Stimulated activated CD8-positive, alpha-beta memory T cell treated with anti-CD3 and anti-CD28 coated beads, Interleukin-2, amount 100 ng/mL, for 48 hours (primary cell): Measurements from ENCODE around the gene ABCC4.
"Not testable (repeated sequence)": the region's sequence is repeated elsewhere in the genome, so short reads cannot be mapped to it uniquely, and the experiment has no call there.

Experiments used
- DNase-seq, 2 donors: peaks; one replicate each; pipeline ENCODE4 v3.0.0-alpha.2; 2020; ENCODE audit warnings: low read depth in 2 of 2

Gene ABCC4

DNA sequence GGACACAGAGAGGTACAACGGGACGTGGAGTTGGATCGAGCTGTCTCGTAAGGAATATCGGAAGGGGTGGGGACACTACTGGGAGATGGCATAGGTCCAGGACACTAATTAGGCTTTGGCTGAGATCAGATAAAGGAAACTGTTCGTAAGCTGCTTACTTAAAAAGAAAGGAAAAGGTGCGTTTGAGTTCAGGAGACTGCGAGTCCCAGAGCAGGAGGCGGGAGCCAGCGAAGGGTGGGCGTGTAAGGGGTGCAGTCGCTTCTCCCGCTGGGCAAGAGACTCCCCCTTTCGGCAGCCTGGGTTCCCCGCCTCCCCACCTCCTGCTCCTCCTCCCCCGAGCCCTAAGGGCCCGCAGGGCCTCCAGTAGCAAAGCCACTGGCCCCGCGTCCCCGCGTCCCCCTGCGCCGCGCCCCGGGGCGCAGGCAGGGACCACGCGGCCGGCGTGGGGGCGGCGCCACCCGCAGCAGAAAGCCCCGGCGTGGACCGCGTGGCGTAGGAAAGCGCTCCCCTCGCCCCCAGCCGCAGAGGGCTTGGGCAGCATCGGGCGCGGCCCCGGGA, 547 bp downstream of the ABCC4 start:
- DNase-seq: peak; percentile 34 to 36

DNA sequence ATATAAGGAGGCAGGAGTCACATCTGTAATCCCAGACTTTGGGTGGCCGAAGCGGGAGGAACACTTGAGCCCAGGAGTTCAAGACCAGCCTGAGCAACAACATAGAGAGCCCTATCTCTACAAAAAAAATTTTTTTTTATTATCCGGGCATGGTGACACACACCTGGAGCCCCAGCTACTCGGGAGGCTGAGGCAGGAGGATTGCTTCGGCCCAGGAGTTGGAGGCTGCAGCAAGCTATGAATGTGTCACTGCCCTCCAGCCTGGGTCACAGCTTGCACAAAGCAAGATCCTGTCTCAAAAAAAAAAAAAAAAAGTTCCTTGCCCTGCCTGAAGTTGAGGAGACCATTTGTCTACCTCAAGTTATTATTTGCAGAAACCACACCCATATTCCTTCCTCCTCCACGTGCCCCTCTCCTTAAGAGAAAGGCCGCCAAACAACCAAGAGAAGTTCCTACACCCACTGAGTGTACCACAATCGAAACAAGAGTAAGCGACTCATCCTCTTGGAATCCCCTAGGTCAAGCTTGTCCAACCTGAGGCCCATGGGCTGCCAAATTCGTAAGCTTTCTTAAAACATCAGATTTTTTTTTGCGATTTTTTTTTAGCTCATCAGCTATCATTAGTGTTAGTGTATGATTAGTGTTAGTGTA, 2.2 kb downstream of the ABCC4 start:
- DNase-seq: no peak

DNA sequence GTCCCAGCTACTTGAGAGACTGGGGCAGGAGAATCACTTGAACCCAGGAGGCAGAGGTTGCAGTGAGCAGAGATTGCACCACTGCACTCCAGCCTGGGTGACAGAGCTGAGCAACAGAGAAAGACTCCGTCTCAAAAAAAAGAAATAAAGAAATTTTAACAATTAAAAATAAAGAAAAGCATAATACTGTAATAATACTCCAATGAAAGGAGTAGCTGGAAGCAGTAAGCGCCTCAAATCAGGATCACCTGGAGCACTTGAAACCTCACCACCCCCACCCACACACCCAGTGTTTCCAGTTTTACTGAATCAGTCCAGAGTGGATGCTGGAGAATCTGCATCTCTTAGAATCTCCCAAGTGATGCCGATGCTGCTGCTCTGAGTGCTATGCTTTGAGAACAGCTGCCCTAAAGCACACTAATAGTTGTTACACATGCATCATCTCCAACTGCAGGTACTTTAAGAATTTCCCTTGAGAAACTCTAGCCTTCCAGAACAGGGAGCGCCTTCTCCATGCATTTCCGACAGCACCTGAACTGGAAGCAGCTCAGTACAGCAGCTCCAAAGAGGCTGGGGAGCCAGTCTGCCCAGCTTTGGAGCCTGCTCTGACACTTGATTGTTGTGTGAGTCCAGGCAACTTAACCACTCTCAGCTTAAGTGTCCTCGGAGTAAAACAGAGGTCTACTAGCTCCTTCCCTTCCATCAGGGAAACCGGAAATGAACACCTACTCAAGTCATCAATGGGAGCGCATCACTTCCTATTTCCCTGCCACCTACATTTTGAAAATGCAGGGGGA, 2.9 kb downstream of the ABCC4 start:
- DNase-seq: no peak

DNA sequence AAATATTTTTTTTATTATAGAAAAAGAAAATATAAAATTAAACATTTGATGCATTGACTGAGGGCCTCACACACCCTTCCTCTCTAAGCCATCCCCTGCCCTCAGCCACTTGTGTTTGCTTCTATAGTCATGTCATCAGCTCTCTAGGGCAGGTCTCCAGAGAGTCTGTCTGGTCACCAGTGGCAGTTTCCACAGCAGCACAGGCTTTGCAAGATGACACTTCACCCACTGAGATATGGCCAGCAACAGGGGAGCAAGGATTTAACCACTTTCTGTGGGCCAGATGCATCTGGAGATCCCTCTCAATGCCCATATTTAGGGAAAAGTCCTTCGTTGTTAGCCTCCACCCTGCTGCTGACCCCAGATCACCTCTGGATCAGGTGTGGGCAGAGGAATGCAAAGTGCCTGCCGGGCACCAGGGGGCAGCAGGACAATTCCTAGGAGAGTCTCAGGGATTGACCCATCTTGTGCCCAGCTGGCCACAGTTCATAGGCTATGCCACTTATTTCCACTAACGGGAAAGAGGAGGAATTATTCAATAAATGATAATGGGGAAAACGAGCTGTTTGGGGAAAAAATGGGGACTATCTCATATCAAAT, 4.8 kb downstream of the ABCC4 start:
- no peak for DNase-seq

DNA sequence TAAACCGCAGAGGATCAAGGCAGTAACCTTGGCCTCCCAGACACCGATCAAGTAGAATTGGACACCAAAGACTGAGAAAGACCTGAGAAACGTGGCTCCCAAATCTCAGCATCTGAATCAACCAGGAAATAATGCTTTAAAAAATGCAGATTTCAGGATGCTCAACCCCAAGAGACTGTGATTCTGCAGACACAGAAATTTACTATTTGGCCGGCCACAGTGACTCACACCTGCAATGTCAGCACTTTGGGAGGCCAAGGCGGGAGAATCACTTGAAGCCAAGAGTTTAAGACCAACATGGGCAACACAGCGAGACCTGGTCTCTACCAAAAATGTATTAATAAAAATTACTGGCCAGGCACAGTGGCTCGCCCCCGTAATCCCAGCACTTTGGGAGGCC, 6.2 kb downstream of the ABCC4 start:
- no peak for DNase-seq

DNA sequence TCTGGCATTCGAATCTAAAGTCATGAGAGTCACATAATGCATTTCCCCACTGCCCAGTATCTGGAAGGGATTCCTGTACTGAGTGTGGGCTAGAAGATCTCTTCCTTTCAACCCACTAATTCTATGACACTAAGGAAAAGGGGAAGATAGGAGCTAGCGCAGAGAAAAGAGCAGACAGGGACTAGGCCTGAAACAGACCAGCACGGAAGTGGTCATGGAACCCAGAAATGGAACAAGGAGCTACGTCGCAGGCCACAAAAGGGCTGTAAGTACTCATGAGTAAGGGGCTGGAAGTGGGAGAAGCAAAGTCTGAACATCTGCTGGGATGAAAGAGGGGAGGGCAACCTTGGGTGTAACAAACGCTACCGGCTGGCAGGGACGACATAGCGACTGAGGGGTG, 8.6 kb downstream of the ABCC4 start:
- no peak for DNase-seq

DNA sequence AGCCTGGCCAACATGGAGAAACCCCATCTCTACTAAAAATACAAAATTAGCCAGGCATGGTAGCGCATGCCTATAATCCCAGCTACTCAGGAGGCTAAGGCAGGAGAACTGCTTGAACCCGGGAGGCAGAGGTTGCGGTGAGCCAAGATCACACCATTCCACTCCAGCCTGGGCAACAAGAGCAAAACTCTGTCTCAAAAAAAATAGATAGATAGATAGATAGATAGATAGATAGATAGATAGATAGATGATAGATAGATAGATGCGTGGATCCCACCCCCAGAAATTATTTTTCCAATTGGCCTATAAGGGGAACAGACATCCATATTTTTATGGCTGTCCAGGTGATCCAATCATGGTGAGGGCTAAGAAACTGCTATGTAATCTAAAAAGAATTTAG, 11.3 kb downstream of the ABCC4 start:
- DNase-seq: not testable (repeated sequence)

DNA sequence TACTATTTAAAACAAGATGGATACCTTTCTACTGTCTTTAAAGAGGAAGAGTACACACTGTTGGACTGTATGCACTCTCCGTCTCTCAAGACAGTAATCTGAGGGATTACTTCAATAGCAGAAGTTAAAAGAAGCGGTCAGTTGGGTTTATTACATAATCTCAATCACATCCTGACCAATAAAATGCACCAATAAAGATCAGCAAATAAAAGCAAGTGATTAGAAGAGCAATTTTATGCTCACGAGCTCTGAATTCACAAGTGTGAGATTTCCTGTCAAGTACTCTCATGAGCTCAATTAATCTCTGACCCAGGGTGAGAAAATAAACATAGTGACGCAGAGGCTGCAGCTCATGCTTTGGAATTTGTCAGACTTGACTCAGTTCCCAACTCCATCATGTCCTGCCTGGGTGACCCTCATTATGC, 12.2 kb downstream of the ABCC4 start:
- no peak for DNase-seq

DNA sequence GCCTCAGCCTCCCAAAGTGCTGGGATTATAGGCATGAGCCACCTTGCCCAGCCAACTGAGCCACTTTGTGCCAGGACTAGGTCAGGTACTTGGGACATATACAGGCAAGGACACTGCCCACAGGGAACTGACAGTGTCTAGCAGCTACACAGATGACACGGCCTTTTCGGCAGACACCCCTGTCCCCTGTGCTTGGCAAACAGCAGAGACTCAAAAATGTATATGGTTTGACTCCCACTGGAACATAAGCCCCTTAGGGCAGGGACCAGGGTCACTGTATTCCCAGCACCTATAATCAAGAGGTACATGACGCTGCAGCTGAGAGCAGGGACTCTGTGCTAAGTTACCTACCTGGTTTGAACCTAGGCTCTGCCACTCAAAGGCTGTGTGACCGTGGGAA, 16.8 kb downstream of the ABCC4 start:
- DNase-seq: no peak

DNA sequence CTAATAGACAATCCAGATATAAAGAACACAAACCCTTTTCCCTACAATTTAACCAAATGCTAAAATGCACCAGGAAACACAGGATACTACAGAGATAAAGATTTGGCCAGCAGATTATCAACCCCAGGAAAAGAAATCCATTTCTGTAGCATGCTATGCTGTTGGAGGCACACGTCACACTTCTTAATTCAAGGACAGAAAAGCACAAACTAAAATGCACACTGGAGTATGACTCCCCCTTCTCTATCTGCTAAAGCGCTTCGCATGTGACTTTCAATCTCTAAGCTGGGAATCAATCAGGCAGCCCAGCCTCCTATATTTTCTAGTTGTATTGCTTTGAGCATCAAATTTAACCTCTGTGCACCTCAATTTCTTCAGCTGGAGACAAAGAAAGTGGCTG, 22.2 kb downstream of the ABCC4 start:
- no peak for DNase-seq

DNA sequence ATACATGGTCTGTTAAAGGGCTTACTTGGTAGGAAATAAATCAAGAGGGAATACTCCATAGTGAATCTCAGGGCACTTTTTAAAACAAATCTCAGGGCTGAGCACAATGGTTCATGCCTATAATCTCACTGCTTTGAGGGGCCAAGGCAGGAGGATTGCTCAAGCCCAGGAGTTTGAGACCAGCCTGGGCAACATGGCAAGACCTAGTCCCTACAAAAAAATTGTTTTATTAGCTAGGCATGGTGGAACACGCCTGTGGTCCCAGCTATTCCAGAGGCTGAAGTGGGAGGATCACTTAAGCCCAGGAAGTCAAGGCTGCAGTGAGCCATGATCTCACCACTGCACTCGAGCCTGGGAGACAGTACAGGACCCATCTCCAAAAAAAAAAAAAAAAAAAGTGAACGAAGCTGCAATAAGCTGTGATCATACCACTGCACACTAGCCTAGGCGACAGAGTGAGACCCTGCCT, 25.2 kb downstream of the ABCC4 start:
- DNase-seq: no peak

DNA sequence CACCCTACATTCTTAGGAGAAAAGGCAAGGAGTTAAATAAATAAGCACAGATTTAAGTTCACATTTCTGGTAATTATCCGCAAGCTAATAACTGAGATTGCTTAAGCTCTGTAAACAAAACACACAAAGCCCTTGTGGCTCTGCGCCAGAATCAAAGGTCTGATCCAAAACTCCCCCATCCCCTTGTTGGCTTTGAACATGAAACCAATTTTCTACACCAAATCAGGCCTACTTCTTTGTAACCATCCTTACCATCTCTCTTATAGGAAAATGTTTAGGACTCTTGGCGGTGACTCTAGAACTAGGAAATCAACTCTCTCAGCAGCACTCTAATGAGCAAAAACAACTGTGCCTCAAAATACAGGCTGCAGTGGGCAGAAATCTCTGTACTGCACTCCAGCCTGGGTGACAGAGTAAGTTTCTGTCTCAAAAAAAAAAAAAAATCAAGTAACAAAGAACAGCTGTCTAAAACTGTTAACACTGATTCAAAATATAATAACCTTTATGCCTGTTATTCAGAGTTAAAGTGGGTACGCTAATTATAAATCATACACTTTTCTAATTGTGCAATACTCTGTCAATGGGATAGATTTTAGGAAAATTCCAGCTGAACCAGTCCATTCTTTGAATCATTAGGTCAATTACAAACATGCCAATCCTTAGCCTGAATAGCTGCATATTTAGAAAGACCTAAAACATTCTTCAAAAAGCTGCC, 25.8 kb downstream of the ABCC4 start:
- DNase-seq: no peak

DNA sequence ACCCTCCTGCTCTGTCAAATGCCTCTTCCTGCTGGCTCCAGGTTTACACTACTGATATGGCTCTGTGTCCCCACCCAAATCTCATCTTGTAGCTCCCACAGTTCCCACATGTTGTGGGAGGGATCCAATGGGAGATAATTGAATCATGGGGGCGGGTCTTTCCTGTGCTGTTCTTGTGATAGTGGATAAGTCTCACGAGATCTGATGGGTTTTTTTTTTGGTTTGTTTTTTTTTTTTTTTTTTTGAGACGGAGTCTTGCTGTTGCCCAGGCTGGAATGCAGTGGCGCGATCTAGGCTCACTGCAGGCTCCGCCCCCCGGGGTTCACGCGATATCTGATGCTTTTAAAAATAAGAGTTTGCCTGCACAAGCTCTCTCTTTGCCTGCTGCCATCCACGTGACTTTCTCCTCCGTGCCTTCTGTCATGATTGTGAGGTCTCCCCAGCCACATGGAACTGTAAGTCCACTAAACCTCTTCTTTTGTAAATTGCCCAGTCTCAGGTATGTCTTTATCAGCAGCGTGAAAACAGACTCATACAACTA, 27.6 kb downstream of the ABCC4 start:
- DNase-seq: not testable (repeated sequence)

DNA sequence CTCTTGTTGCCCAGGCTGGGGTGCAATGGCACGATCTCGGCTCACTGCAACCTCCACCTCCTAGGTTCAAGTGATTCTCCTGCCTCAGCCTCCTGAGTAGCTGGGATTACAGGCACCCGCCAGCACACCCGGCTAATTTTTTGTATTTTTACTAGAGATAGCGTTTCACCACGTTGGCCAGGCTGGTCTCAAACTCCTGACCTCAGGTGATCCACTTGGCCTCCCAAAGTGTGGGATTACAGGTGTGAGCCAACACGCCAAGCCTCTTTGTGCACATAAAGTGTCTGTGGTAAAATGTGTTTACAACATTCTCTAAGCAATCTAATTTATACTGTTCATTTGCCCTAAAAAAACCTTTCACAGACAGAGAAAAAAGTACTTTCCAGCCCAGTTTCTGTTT, 29.2 kb downstream of the ABCC4 start:
- not testable (repeated sequence) for DNase-seq

DNA sequence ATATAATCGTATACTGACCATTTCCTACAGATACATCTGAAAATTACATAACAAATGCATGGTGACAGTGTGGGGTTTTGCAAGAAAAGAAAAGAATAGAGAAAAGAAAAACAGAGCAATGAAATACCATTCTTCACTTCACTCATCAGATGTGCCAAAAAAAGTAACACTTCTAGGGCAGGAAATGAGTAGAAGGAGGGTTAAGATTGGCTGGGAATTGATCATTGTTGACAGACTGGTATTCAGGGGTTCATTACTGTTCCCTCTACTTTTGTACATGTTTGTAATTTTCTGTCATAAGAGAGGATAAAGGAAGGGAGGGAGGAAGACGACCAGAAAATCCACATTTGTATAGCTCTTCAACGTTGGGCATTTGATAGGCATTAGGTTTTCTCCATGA, 31.5 kb downstream of the ABCC4 start:
- DNase-seq: no peak

DNA sequence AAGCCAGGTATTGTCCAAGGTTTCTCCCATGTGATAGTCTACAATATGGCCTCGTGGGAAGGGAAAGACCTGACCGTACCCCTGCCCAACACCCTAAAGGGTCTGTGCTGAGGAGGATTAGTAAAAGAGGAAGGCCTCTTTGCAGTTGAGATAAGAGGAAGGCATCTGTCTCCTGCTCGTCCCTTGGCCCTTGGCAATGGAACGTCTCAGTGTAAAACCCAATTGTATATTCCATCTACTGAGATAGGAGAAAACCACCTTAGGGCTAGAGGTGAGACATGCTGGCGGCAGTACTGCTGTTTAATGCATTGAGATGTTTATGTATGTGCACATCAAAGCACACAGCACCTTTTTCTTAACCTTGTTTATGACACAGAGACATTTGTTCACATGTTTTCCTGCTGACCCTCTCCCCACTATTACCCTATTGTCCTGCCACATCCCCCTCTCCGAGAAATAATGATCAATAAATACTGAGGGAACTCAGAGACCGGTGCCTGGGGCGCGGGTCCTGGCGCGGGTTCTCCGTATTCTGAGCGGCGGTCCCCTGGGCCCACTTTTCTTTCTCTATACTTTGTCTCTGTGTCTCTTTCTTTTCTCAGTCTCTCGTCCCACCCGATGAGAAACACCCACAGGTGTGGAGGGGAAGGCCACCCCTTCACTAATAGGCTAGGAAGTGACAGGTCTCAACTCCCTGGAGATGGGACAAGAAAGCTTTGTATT, 32.7 kb downstream of the ABCC4 start:
- DNase-seq: not testable (repeated sequence)

DNA sequence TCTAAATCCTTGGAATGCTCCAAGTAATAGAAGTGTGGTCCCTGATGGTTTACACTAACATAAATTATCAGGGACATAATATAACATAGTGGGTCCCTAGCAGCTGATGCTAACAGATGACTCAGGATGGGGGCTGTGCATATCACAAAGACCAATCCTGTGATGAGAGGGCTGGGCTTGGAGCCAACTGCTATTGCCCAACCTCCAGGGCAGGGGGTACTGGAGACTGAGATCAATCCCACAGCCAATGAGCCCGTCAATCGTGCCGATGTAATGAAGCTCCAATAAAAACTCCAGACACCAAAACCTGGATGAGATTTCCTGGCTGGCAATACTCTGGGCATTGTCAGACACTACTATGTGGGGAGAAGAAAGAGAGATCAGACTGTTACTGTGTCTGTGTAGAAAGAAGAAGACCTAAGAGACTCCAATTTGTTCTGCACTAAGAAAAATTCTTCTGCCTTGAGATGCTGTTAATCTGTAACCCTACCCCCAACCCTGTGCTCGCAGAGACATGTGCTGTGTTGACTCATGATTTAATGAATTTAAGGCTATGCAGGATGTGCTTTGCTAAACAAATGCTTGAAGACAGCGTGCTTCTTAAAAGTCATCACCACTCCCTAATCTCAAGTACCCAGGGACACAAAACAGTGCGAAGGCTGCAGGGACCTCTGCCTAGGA, 33.4 kb downstream of the ABCC4 start:
- no peak for DNase-seq

DNA sequence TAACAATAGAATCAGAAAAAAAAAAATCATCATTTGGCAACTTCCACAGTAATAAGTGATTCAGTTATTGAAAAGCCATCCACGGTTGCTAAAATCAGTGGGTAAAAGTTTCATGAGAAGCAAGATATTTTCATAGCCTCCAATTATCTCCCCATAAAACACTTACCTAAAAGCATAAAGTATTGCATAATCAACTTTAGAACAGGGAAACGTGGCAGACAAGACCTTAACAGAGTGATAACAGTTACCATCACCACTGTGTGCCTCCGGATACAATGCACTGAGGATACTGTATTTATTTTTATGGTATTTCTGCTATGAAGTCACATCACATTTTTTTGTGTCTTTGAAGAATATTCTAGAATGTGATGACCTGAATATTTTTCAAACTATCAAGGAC, 37.0 kb downstream of the ABCC4 start:
- DNase-seq: no peak

DNA sequence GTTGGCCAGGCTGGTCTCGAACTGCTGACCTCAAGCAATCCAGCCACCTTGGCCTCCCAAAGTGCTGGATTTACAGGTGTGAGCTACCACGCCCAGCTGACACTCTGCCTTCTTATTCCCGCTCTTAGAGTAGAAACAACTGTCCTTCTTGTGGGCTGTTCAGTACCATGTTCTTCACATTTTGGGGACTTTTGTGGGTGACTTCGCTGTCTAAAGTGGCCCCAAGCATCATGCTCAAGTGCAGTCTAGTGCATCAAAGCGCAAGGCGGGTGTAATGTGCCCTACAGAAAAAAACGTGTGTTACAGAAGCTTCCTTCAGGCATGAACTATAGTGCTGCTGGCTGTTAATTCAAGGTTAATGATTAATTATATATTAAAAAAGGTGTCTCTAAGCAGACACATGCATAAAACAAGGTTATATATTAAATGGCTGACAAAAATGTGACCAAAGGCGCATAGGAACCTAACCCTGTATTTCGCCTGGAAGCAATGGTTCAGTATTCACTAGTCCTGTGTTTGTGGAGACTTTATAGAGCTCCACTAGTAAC, 38.3 kb downstream of the ABCC4 start:
- DNase-seq: no peak

DNA sequence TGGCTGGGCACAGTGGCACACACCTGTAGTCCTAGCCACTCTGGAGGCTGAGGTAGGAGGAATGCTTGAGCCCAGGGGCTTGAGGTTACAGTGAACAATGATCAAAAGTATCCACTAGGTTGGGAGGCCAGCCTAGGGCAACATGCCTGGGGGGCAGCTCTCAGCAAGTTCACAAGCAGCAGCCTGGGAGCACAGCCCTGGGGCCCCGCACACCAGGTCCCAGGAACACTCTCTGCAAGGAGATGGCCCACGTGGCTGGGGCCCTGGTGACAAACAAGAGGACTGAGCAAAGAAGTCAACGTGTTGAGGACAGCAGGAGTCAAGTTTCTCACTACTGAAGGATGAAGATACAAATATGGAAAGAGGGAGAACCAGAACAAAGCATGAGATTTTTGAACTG, 39.3 kb downstream of the ABCC4 start:
- DNase-seq: no peak
